Esophagus muscularis mucosa (tissue), 4 donors: ENCODE results near the gene C1S.

ENCODE experiments used
- EP300 ChIP-seq: sonication (generic); formaldehyde crosslinking; IDR thresholded peaks from one replicate; pipeline ENCODE4 v1.6.1; 2017; ENCODE audit warnings: antibody characterized with exemption
- POLR2A ChIP-seq: fragments of 450-650 bp; IDR thresholded peaks from one replicate; pipeline ENCODE4 v1.6.1; 2017; ENCODE audit warnings: antibody characterized with exemption, moderate library complexity, mild to moderate bottlenecking, low read depth
- POLR2AphosphoS5 ChIP-seq, 2 donors: sonication (generic); formaldehyde crosslinking; IDR thresholded peaks; one replicate each; pipeline ENCODE4 v1.6.1; 2017; ENCODE audit warnings: antibody characterized with exemption in 2 of 2
- TF ChIP-seq, protein P1 (sequence below), 3 experiments: fragments of 200-600 bp in 2 of 3; fragments of 450-650 bp in 1 of 3; sonication (generic) in 2 of 3; IDR thresholded peaks; one replicate each; pipeline ENCODE4 v1.5.1; 2017 to 2019; ENCODE audit warnings: antibody characterized with exemption in 3 of 3, mild to moderate bottlenecking in 2 of 3, moderate library complexity in 1 of 3

DNA sequence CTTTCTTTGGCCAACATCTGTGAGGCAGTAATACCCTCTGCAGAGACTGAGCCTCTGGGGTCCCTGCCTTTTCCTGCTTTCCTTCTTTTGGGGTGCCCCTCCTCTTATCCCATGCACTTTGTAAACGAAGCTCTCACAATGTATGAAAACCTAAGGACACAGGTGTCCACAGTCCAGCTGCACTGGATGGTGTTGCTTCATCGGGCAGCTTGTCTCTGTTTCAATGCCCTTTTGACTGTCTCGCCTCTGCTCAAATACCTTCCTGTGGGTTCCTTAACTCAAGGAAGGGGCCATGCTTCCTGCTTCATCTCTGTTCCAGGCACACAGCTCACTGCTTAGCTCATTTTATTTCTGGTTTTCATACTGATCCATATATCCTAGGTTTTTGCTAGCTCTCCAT, 42.1 kb downstream of the C1S start:
- TF ChIP-seq EP300 = no peak
- TF ChIP-seq, protein P1, sequence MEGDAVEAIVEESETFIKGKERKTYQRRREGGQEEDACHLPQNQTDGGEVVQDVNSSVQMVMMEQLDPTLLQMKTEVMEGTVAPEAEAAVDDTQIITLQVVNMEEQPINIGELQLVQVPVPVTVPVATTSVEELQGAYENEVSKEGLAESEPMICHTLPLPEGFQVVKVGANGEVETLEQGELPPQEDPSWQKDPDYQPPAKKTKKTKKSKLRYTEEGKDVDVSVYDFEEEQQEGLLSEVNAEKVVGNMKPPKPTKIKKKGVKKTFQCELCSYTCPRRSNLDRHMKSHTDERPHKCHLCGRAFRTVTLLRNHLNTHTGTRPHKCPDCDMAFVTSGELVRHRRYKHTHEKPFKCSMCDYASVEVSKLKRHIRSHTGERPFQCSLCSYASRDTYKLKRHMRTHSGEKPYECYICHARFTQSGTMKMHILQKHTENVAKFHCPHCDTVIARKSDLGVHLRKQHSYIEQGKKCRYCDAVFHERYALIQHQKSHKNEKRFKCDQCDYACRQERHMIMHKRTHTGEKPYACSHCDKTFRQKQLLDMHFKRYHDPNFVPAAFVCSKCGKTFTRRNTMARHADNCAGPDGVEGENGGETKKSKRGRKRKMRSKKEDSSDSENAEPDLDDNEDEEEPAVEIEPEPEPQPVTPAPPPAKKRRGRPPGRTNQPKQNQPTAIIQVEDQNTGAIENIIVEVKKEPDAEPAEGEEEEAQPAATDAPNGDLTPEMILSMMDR (IDR thresholded peaks at IDR 0.05) = no peak
- TF ChIP-seq POLR2AphosphoS5 (IDR thresholded peaks at IDR 0.05) = no peak
- no peak for TF ChIP-seq POLR2A
